Measurements from ENCODE around the gene MOV10.

- TF ChIP-seq POLR2A (IDR thresholded peaks at IDR 0.05): peak in 1 of 2 donors; percentile 24
- peak in 2 of 5 experiments; percentile 3 to 27 for TF ChIP-seq CTCF (IDR thresholded peaks at IDR 0.05)
- no peak for TF ChIP-seq EP300 (IDR thresholded peaks at IDR 0.05)
These were observed 698 bp downstream of the MOV10 start for GRCh38 chr1:112674986-112675727.
